Lower lobe of right lung (tissue), 2 donors: ENCODE results near the gene FAM107B. TPM values are rescaled to one million over a fixed set of nuclear protein-coding genes. Genes with fewer than 3 reads are reported as not detected.

Experiments used
- ATAC-seq, 2 donors: fragments of 200-7000 bp; cut with Tn5 transposase; one replicate each; pipeline ENCODE4 v1.9.1; 2020 to 2022; ENCODE audit warnings: mild to moderate bottlenecking in 2 of 2, moderate library complexity in 2 of 2
- DNase-seq: peaks from one replicate; pipeline ENCODE4 v3.0.0-alpha.2; 2020
- H3K27ac ChIP-seq: fragments of 200-600 bp; one replicate; pipeline ENCODE4 v1.8.0; 2022
- H3K27me3 ChIP-seq: fragments of 200-600 bp; one replicate; pipeline ENCODE4 v1.8.0; 2022; ENCODE audit warnings: low read depth
- H3K36me3 ChIP-seq: fragments of 200-600 bp; one replicate; pipeline ENCODE4 v1.8.0; 2022; ENCODE audit warnings: mild to moderate bottlenecking
- H3K4me1 ChIP-seq: fragments of 200-600 bp; one replicate; pipeline ENCODE4 v1.8.0; 2022
- H3K4me3 ChIP-seq: fragments of 200-600 bp; one replicate; pipeline ENCODE4 v1.8.0; 2022; ENCODE audit warnings: mild to moderate bottlenecking
- H3K9me3 ChIP-seq: fragments of 200-600 bp; one replicate; pipeline ENCODE4 v1.8.0; 2022
- intact Hi-C: fragments of 100-400 bp; cut with DNase I; formaldehyde crosslinking; loops from one replicate; pipeline ENCODE4 v1.11.0; 2022
- total RNA-seq: library from RNA; stranded (reverse); fragmentation: NEBNext Ultra II Directional; extraction: Animal tissue kit (Norgen Biotek cat#: 25700); gene quantifications from one replicate; pipeline ENCODE4 v1.2.1, GENCODE V29; 2021
- TF ChIP-seq, protein P1 (sequence below): fragments of 200-600 bp; IDR thresholded peaks from one replicate; pipeline ENCODE4 v1.8.0; 2022; ENCODE audit warnings: antibody characterized with exemption, mild to moderate bottlenecking
- donor health status: DM: no; HTN: yes; CAD: no; lungs with severe emphysema.

Gene FAM107B
- total RNA-seq, 1 donor from 2014 or later: 75.4 TPM

DNA sequence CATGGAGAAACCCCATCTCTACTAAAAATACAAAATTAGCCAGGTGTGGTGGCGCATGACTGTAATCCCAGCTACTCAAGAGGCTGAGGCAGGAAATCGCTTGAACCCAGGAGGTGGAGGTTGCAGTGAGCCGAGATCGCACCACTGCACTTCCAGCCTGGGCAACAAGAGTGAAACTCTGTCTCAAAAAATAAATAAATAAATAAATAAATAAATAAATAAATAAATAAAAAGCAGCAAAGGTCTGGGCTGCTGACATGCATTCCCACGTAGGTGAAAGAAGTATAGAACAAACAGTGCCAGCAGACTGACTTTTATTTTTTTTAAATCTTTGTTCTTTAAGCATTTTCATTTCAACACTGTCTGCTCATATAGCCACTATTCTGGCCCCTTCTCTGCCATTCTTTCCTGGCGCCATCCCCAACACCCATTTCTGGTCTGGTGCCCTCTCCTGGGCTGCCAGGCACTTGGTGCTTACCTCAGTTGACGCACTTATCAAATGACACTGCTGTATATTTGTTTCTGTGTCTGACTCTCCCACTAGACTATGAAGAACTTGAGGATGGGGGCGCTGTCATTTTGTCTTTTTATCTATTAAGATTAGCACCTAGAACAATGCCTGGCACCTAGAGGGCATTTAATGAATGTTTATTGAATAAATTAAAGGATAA is 15.6 kb downstream of the FAM107B start:
- TF ChIP-seq, protein P1, sequence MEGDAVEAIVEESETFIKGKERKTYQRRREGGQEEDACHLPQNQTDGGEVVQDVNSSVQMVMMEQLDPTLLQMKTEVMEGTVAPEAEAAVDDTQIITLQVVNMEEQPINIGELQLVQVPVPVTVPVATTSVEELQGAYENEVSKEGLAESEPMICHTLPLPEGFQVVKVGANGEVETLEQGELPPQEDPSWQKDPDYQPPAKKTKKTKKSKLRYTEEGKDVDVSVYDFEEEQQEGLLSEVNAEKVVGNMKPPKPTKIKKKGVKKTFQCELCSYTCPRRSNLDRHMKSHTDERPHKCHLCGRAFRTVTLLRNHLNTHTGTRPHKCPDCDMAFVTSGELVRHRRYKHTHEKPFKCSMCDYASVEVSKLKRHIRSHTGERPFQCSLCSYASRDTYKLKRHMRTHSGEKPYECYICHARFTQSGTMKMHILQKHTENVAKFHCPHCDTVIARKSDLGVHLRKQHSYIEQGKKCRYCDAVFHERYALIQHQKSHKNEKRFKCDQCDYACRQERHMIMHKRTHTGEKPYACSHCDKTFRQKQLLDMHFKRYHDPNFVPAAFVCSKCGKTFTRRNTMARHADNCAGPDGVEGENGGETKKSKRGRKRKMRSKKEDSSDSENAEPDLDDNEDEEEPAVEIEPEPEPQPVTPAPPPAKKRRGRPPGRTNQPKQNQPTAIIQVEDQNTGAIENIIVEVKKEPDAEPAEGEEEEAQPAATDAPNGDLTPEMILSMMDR: no peak
- DNase-seq (no peak), ATAC-seq (no peak)
- Histone ChIP-seq H3K27me3 (no peaks in the 10 kb centered on the region), H3K4me1 (peaks cover 4% of the 10 kb centered on the region), H3K27ac (no peak overlapping the region), H3K36me3 (no peaks in the 10 kb centered on the region), H3K4me3 (no peak overlapping the region), H3K9me3 (no peaks in the 10 kb centered on the region)
- intact Hi-C loops: no loop called here

GRCh38 chr10:14758451-14758850 is 16.2 kb downstream of the FAM107B start:
- Histone ChIP-seq H3K36me3 (no peaks in the 10 kb centered on the region), H3K27ac (peak overlapping the region; percentile 42), H3K4me3 (no peak overlapping the region), H3K27me3 (no peaks in the 10 kb centered on the region), H3K4me1 (peaks cover 4% of the 10 kb centered on the region), H3K9me3 (no peaks in the 10 kb centered on the region)
- ATAC-seq (no peak), DNase-seq (no peak)
- intact Hi-C loops: no loop called here
- TF ChIP-seq, protein P1: no peak

GRCh38 chr10:14757986-14758385 is 16.7 kb downstream of the FAM107B start:
- ATAC-seq (peak; percentile 21 to 28), DNase-seq (no peak)
- no peaks in the 10 kb centered on the region for H3K9me3 ChIP-seq
- peak overlapping the region; percentile 42 for H3K27ac ChIP-seq
- TF ChIP-seq, protein P1: no peak
- peaks cover 4% of the 10 kb centered on the region for H3K4me1 ChIP-seq
- intact Hi-C loops: no loop called here
- no peaks in the 10 kb centered on the region for H3K27me3 ChIP-seq
- H3K4me3 ChIP-seq: no peak overlapping the region
- no peaks in the 10 kb centered on the region for H3K36me3 ChIP-seq

DNA sequence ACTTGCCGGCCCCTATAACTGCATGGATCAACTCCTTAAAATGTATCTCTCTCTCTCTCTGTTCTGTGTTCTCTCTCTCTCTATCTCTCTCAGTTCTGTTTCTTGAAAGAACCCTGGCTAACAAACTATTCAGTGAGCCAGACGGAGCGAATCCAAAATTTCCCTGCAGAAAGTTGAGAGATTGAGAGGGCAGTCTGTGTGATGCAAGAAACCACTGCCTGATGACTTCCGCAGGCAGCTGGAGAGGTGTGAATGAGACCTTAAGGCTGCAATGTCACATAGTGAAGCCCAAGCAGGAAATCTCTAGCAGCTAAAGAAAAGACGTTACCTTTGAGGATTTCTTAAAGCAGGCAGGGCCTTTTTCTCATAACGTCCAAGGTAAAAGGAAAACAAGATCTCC is 17.3 kb downstream of the FAM107B start:
- H3K27ac ChIP-seq: no peak overlapping the region
- intact Hi-C loops: no loop called here

GRCh38 chr10:14753441-14753840 is 21.3 kb downstream of the FAM107B start:
- ATAC-seq (no peak), DNase-seq (no peak)
- peaks cover 30% of the 10 kb centered on the region for H3K4me1 ChIP-seq
- H3K27ac ChIP-seq: no peak overlapping the region
- no peaks in the 10 kb centered on the region for H3K27me3 ChIP-seq
- intact Hi-C loops: no loop called here
- H3K36me3 ChIP-seq: no peaks in the 10 kb centered on the region
- no peak overlapping the region for H3K4me3 ChIP-seq
- H3K9me3 ChIP-seq: no peaks in the 10 kb centered on the region
- TF ChIP-seq, protein P1: no peak

More for the DNA sequence above, 17.3 kb downstream of the FAM107B start:
- Histone ChIP-seq H3K4me3 (no peak overlapping the region), H3K4me1 (peaks cover 4% of the 10 kb centered on the region), H3K27me3 (no peaks in the 10 kb centered on the region), H3K9me3 (no peaks in the 10 kb centered on the region), H3K36me3 (no peaks in the 10 kb centered on the region)
- ATAC-seq (peak; percentile 56 to 65), DNase-seq (no peak)
- TF ChIP-seq, protein P1: no peak
